SK-N-SH (cell line): ENCODE measurements around the gene PRR20G. TPM values are rescaled to one million over a fixed set of nuclear protein-coding genes. Genes with fewer than 3 reads are reported as not detected.
A peak's percentile ranks its signal among the peaks of the same experiment; 100 is the strongest.

ENCODE experiments used
- CTCF ChIA-PET: fragments of 300-600, 350-600 bp; formaldehyde crosslinking; extraction: SDS; loops from one replicate; lab custom pipeline; 2021; lab: Yijun Ruan, JAX
- POLR2A ChIA-PET: fragments of 350-600 bp; sonication (Branson Sonifier 250); formaldehyde crosslinking; extraction: SDS; loops from one replicate; lab custom pipeline; 2020; ENCODE audit warnings: antibody characterized with exemption, inconsistent platforms; lab: Yijun Ruan, JAX
- DNase-seq: peaks from one replicate; pipeline ENCODE4 v3.0.0; 2012
- H2AFZ ChIP-seq: fragments of 200-600 bp; sonication (generic); 2 replicates; pipeline ENCODE4 v1.8.1; 2016; ENCODE audit warnings: antibody characterized with exemption, mild to moderate bottlenecking, low read depth
- H3F3A ChIP-seq: fragments of 200-600 bp; sonication (generic); replicated peaks from 2 replicates; pipeline ENCODE3; 2016; ENCODE audit warnings: antibody characterized with exemption, mild to moderate bottlenecking; ENCODE audit not compliant: insufficient read depth
- H3K27ac ChIP-seq, 2 experiments: fragments of 200-500 bp in 1 of 2; fragments of 200-600 bp in 1 of 2; sonication (Bioruptor generic) in 1 of 2; sonication (generic), shearing (Covaris generic) in 1 of 2; 2 replicates each; pipeline versions ENCODE4 v1.5.1 to v1.6.1; 2014 to 2016; ENCODE audit warnings: low read depth in 2 of 2, inconsistent platforms in 1 of 2, low read length in 1 of 2, mild to moderate bottlenecking in 1 of 2, mixed read lengths in 1 of 2
- H3K27me3 ChIP-seq: fragments of 200-600 bp; sonication (generic), shearing (Covaris generic); 2 replicates; pipeline ENCODE4 v1.6.1; 2016; ENCODE audit warnings: mixed run types; ENCODE audit not compliant: insufficient read depth
- H3K36me3 ChIP-seq, 2 experiments: fragments of 200-500 bp in 1 of 2; fragments of 200-600 bp in 1 of 2; sonication (Bioruptor generic) in 1 of 2; sonication (generic) in 1 of 2; replicated peaks in 1 of 2; 2 replicates each; pipeline versions ENCODE3 to v1.5.1; 2014 to 2016; ENCODE audit warnings: low read length in 1 of 2, mild to moderate bottlenecking in 1 of 2; ENCODE audit not compliant: insufficient read depth in 2 of 2, control insufficient read depth in 1 of 2
- H3K4me1 ChIP-seq, 2 experiments: fragments of 200-500 bp in 1 of 2; fragments of 200-600 bp in 1 of 2; sonication (Bioruptor generic) in 1 of 2; sonication (generic), shearing (Covaris generic) in 1 of 2; 2 replicates each; pipeline versions ENCODE4 v1.5.1 to v1.6.1; 2014 to 2016; ENCODE audit warnings: low read depth in 1 of 2, low read length in 1 of 2, mixed run types in 1 of 2; ENCODE audit not compliant: insufficient read depth in 2 of 2, control insufficient read depth in 1 of 2
- H3K4me2 ChIP-seq: fragments of 200-600 bp; sonication (generic), shearing (Covaris generic); 2 replicates; pipeline ENCODE4 v1.6.1; 2017; ENCODE audit warnings: mixed run types
- H3K4me3 ChIP-seq, 2 experiments: fragments of 200-500 bp in 1 of 2; fragments of 200-600 bp in 1 of 2; sonication (Bioruptor generic) in 1 of 2; sonication (generic), shearing (Covaris generic) in 1 of 2; 2 replicates each; pipeline versions ENCODE4 v1.5.1 to v1.8.1; 2014 to 2016; ENCODE audit warnings: low read depth in 2 of 2, inconsistent platforms in 1 of 2, low read length in 1 of 2, mild to moderate bottlenecking in 1 of 2, mixed read lengths in 1 of 2, moderate library complexity in 1 of 2
- H3K79me2 ChIP-seq: fragments of 200-600 bp; sonication (generic); 2 replicates; pipeline ENCODE4 v1.8.1; 2017; ENCODE audit warnings: mild to moderate bottlenecking; ENCODE audit not compliant: insufficient read depth
- H3K9ac ChIP-seq: fragments of 200-600 bp; sonication (generic); 2 replicates; pipeline ENCODE4 v1.6.1; 2017; ENCODE audit warnings: mixed run types
- H3K9me2 ChIP-seq: fragments of 200-600 bp; sonication (generic); 2 replicates; pipeline ENCODE4 v1.6.1; 2017; ENCODE audit warnings: mixed run types
- H3K9me3 ChIP-seq: fragments of 200-600 bp; sonication (generic); 2 replicates; pipeline ENCODE4 v1.6.1; 2017; ENCODE audit warnings: mixed run types, mild to moderate bottlenecking, moderate library complexity
- H4K20me1 ChIP-seq: fragments of 200-600 bp; sonication (generic); 2 replicates; pipeline ENCODE4 v1.6.1; 2017; ENCODE audit warnings: mild to moderate bottlenecking, mixed run types; ENCODE audit not compliant: insufficient read depth
- CHD2 ChIP-seq: fragments of 150-350 bp; IDR thresholded peaks from 2 replicates; pipeline ENCODE4 v1.6.1; 2018; ENCODE audit warnings: low read length; ENCODE audit not compliant: partially characterized antibody
- ELF1 ChIP-seq: IDR thresholded peaks from 2 replicates; pipeline ENCODE4 v1.4.0; 2012
- FOXM1 ChIP-seq: IDR thresholded peaks from 2 replicates; pipeline ENCODE4 v1.4.0; 2012; ENCODE audit warnings: low read depth, mild to moderate bottlenecking
- GABPA ChIP-seq: IDR thresholded peaks from 2 replicates; pipeline ENCODE4 v1.4.0; 2012; ENCODE audit warnings: low read depth, mild to moderate bottlenecking
- GATA2 ChIP-seq: sonication (generic); formaldehyde crosslinking; IDR thresholded peaks from 2 replicates; pipeline ENCODE4 v1.5.0; 2020; ENCODE audit warnings: mild to moderate bottlenecking, missing genetic modification reagents
- IRF3 ChIP-seq: fragments of 150-350 bp; IDR thresholded peaks from 2 replicates; pipeline ENCODE4 v1.6.1; 2016; ENCODE audit warnings: mild to moderate bottlenecking, low read depth, low read length
- MAX ChIP-seq: IDR thresholded peaks from 2 replicates; pipeline ENCODE4 v1.4.0; 2012; ENCODE audit warnings: low read depth
- MEF2A ChIP-seq: IDR thresholded peaks from 2 replicates; pipeline ENCODE4 v1.4.0; 2012; ENCODE audit warnings: low read depth, borderline replicate concordance
- MXI1 ChIP-seq: IDR thresholded peaks from 2 replicates; pipeline ENCODE4 v1.6.1; 2012; ENCODE audit warnings: mild to moderate bottlenecking, low read depth, low read length, improper control_type of control experiment
- NRF1 ChIP-seq: IDR thresholded peaks from 2 replicates; pipeline ENCODE4 v1.6.1; 2012; ENCODE audit warnings: low read depth, mild to moderate bottlenecking, low read length
- REST ChIP-seq: IDR thresholded peaks from 2 replicates; pipeline ENCODE4 v1.6.1; 2012; ENCODE audit warnings: mild to moderate bottlenecking, low read depth, low read length, moderate library complexity
- SMC3 ChIP-seq: IDR thresholded peaks from 2 replicates; pipeline ENCODE4 v1.6.1; 2012; ENCODE audit warnings: low read depth, low read length, improper control_type of control experiment
- TCF12 ChIP-seq: IDR thresholded peaks from 2 replicates; pipeline ENCODE4 v1.4.0; 2012
- USF2 ChIP-seq: fragments of 150-350 bp; IDR thresholded peaks from 2 replicates; pipeline ENCODE4 v1.6.1; 2017; ENCODE audit warnings: antibody characterized with exemption, low read length, low read depth, borderline replicate concordance
- YY1 ChIP-seq: IDR thresholded peaks from 2 replicates; pipeline ENCODE4 v1.4.0; 2012; ENCODE audit warnings: low read depth, mild to moderate bottlenecking
- WGBS: methylation state at CpG from one replicate; pipeline ENCODE4 v1.1.6; 2017; ENCODE audit warnings: low lambda C conversion rate; 5-methylcytosine and 5-hydroxymethylcytosine counted together
- polyA plus RNA-seq, 3 experiments: library from polyadenylated mRNA; depleted of rRNA; stranded (reverse); fragments of >200 nt; gene quantifications; 2 replicates each; pipeline ENCODE4 v1.2.3, GENCODE V29; 2012
- TF ChIP-seq, protein P1 (sequence below): IDR thresholded peaks from 2 replicates; pipeline ENCODE4 v1.4.0; 2012; ENCODE audit warnings: low read depth, borderline replicate concordance

Gene PRR20G
- not detected in 2 replicates for polyA plus RNA-seq (2012; rRNA removed)
- not detected in 2 replicates for polyA plus RNA-seq (2012; cell fraction: cytosol; rRNA removed)
- not detected in 2 replicates for polyA plus RNA-seq (2012; cell fraction: nucleus; rRNA removed)

DNA sequence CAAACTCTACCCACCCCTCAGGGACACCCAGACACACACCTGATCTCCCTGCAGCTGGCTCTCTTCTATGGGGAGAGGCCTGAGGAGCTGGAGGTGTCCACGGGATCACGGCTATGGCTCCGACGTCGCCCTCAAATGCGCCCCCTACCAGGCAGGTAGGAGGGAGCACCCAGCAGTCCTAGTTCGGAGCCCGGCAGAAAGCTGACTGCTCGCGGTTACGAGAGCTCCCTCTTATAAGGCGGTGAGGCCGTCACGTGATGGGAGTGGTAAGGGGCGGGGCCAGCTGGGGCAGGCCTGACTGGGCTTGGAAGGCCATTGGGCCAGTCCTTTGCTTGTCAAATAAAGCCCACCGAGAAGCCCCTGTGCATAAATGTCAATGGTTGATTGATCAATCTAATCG is at the start of gene PRR20G:
Gene PRR20G (minus strand): TSS at position 207 of the 400 bp plus-strand sequence. CDS start 681 bp downstream, outside the sequence.
- POLR2A ChIA-PET: no interaction called here
- Histone ChIP-seq H3K36me3 (no peaks in the 10 kb centered on the region), H3K4me2 (0 out of 2 replicates have a peak within 1 kb of the TSS, but pooled peaks have one; percentile 34), H3K4me1 (no peaks in the 10 kb centered on the region), H3F3A (no peaks in the 10 kb centered on the region), H4K20me1 (no peaks in the 10 kb centered on the region), H3K27ac (no peak within 1 kb of the TSS), H3K9me2 (no peaks in the 10 kb centered on the region), H2AFZ (no peak within 1 kb of the TSS), H3K9ac (no peak within 1 kb of the TSS), H3K9me3 (no peaks in the 10 kb centered on the region), H3K27me3 (no peaks in the 10 kb centered on the region), H3K4me3 (no peak within 1 kb of the TSS)
- WGBS: 78% methylated on average over 13 of the region's 17 CpGs
- CTCF ChIA-PET: no interaction called here
- no peak for DNase-seq
- TF ChIP-seq MAX: no peak
- no peak for TF ChIP-seq FOXM1
- no peak for TF ChIP-seq CHD2
- TF ChIP-seq MXI1: no peak
- TF ChIP-seq GABPA: no peak
- no peak for TF ChIP-seq SMC3
- TF ChIP-seq ELF1: no peak
- TF ChIP-seq TCF12: no peak
- TF ChIP-seq USF2: no peak
- no peak for TF ChIP-seq GATA2 (CRISPR knock-in tag)
- TF ChIP-seq YY1: no peak
- no peak for TF ChIP-seq REST
- TF ChIP-seq, protein P1, sequence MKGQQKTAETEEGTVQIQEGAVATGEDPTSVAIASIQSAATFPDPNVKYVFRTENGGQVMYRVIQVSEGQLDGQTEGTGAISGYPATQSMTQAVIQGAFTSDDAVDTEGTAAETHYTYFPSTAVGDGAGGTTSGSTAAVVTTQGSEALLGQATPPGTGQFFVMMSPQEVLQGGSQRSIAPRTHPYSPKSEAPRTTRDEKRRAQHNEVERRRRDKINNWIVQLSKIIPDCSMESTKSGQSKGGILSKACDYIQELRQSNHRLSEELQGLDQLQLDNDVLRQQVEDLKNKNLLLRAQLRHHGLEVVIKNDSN: no peak
- no peak for TF ChIP-seq IRF3
- no peak for TF ChIP-seq NRF1
- no peak for TF ChIP-seq MEF2A
- TF ChIP-seq, all 33 proteins: peak for 0
- H3K79me2 ChIP-seq: no peaks in the 10 kb centered on the region
